Fibroblast of lung (primary cell): ENCODE data around the gene USP13. TPM values are rescaled to one million over a fixed set of nuclear protein-coding genes. Genes with fewer than 3 reads are reported as not detected.

ENCODE experiments used
- DNase-seq, 2 donors: peaks; one replicate each; pipeline versions ENCODE4 v3.0.0 to v3.0.0-alpha.2; 2010; ENCODE audit warnings: low read depth in 2 of 2
- H2AFZ ChIP-seq: 2 replicates; pipeline ENCODE4 v1.5.1; 2012; ENCODE audit warnings: low read length, control low read depth, inconsistent platforms
- H3K27ac ChIP-seq: 2 replicates; pipeline ENCODE4 v1.5.1; 2011; ENCODE audit warnings: low read length, control low read depth; ENCODE audit not compliant: insufficient read depth
- H3K27me3 ChIP-seq: 2 replicates; pipeline ENCODE4 v1.5.1; 2011; ENCODE audit warnings: mild to moderate bottlenecking, low read length; ENCODE audit not compliant: control insufficient read depth, insufficient read depth
- H3K36me3 ChIP-seq: 2 replicates; pipeline ENCODE4 v1.5.1; 2011; ENCODE audit warnings: low read length; ENCODE audit not compliant: control insufficient read depth, insufficient read depth
- H3K4me1 ChIP-seq: 2 replicates; pipeline ENCODE4 v1.5.1; 2011; ENCODE audit warnings: low read length; ENCODE audit not compliant: control insufficient read depth, insufficient read depth; ENCODE audit errors: extremely low read depth
- H3K4me2 ChIP-seq: 2 replicates; pipeline ENCODE4 v1.5.1; 2011; ENCODE audit warnings: low read length, control low read depth; ENCODE audit not compliant: insufficient read depth; ENCODE audit errors: extremely low read depth
- H3K4me3 ChIP-seq, 4 experiments: fragments of 200-600 bp in 1 of 4; sonication (generic) in 1 of 4; replicated peaks in 1 of 4; 2 replicates each; pipeline ENCODE4 v1.5.1; 2011 to 2016; ENCODE audit warnings: low read length in 4 of 4, low read depth in 3 of 4, mild to moderate bottlenecking in 3 of 4, control low read depth in 2 of 4, inconsistent platforms in 1 of 4, mixed read lengths in 1 of 4; ENCODE audit not compliant: insufficient read depth in 1 of 4; ENCODE audit errors: control extremely low read depth in 1 of 4
- H3K79me2 ChIP-seq: 2 replicates; pipeline ENCODE4 v1.5.1; 2012; ENCODE audit warnings: mild to moderate bottlenecking, low read length, inconsistent platforms; ENCODE audit not compliant: control insufficient read depth, insufficient read depth
- H3K9ac ChIP-seq: 2 replicates; pipeline ENCODE4 v1.5.1; 2011; ENCODE audit warnings: mild to moderate bottlenecking, low read length, control low read depth; ENCODE audit not compliant: insufficient read depth
- H3K9me3 ChIP-seq: 2 replicates; pipeline ENCODE4 v1.5.1; 2012; ENCODE audit warnings: low read depth, low read length; ENCODE audit not compliant: control insufficient read depth, insufficient read depth
- H4K20me1 ChIP-seq: 2 replicates; pipeline ENCODE4 v1.5.1; 2011; ENCODE audit warnings: low read length; ENCODE audit not compliant: control insufficient read depth, insufficient read depth; ENCODE audit errors: extremely low read depth
- EZH2 ChIP-seq: IDR thresholded peaks from 2 replicates; pipeline ENCODE4 v1.5.1; 2012; ENCODE audit warnings: low read length, control low read depth, mild to moderate bottlenecking; ENCODE audit errors: missing control alignments
- polyA plus RNA-seq, 2 donors: library from polyadenylated mRNA; depleted of rRNA in 1 of 2; stranded (reverse) in 1 of 2; unstranded in 1 of 2; fragments of >200 nt; gene quantifications; 2 replicates each; pipeline ENCODE4 v1.2.1, GENCODE V29; 2011 to 2012; ENCODE audit warnings: missing spikeins in 1 of 2
- total RNA-seq: library from RNA; depleted of rRNA; stranded (reverse); fragments of >200 nt; gene quantifications from 2 replicates; pipeline ENCODE4 v1.2.1, GENCODE V29; 2014
- TF ChIP-seq, protein P1 (sequence below), 2 donors: IDR thresholded peaks in 1 of 2; conservative IDR thresholded peaks in 1 of 2; 1 replicate in 1 of 2; 2 replicates in 1 of 2; pipeline ENCODE4 v1.5.1; 2011 to 2012; ENCODE audit warnings: low read length in 2 of 2, control low read depth in 1 of 2, inconsistent platforms in 1 of 2, low read depth in 1 of 2, mild to moderate bottlenecking in 1 of 2

The USP13 gene
- total and polyA plus RNA-seq, 2 donors (not counting 1 experiment from before 2014, with no cell fraction given): 11.7 to 15.7 TPM

DNA sequence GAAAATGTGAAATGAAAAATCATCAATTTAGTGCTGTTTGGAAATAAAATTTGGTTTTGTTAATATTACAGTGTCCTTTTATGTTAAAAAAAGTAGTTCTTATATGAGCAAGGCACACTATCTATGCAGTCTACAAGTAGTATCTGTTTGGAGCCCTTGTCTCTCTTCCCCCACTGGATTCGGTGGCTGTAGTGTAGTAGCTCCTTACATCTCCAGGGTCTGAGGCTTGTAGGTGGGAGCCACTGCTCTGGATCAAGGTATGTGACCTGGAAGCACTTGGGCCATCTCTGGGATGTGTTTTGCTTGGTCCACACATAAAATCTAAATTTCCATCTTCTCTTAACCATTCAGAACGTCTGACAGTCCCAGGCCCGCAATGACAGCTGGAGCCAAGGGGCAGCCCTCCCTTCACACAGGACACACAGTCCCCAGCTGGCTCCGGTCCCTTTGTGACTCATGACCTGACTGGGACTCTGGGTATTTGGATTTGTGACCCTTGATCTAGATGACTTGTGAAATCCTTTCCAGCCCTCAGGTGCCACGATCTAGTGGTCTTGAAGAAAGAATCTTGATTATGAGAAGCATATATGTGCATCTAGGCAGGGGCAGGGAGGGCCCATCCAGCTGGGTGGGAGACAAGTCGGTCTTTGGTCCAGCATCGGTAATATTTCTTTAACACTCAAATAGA, 80.0 kb downstream of the USP13 start:
- Histone ChIP-seq H4K20me1 (no peaks in the 10 kb centered on the region), H3K9ac (no peak overlapping the region), H3K36me3 (peaks cover 2% of the 10 kb centered on the region), H3K27me3 (no peaks in the 10 kb centered on the region), H3K4me3 (no peak overlapping the region), H3K4me2 (no peak overlapping the region), H2AFZ (no peak overlapping the region), H3K9me3 (no peaks in the 10 kb centered on the region), H3K4me1 (peaks cover 4% of the 10 kb centered on the region), H3K79me2 (no peaks in the 10 kb centered on the region), H3K27ac (no peak overlapping the region)
- TF ChIP-seq, protein P1, sequence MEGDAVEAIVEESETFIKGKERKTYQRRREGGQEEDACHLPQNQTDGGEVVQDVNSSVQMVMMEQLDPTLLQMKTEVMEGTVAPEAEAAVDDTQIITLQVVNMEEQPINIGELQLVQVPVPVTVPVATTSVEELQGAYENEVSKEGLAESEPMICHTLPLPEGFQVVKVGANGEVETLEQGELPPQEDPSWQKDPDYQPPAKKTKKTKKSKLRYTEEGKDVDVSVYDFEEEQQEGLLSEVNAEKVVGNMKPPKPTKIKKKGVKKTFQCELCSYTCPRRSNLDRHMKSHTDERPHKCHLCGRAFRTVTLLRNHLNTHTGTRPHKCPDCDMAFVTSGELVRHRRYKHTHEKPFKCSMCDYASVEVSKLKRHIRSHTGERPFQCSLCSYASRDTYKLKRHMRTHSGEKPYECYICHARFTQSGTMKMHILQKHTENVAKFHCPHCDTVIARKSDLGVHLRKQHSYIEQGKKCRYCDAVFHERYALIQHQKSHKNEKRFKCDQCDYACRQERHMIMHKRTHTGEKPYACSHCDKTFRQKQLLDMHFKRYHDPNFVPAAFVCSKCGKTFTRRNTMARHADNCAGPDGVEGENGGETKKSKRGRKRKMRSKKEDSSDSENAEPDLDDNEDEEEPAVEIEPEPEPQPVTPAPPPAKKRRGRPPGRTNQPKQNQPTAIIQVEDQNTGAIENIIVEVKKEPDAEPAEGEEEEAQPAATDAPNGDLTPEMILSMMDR (conservative IDR thresholded peaks at IDR 0.05 in 1 of 2, IDR thresholded peaks at IDR 0.05 in 1 of 2; ENCODE audit: low read depth in 1 of 2, low read length in 2 of 2): no peak
- TF ChIP-seq EZH2: no peak
- no peak for DNase-seq

DNA sequence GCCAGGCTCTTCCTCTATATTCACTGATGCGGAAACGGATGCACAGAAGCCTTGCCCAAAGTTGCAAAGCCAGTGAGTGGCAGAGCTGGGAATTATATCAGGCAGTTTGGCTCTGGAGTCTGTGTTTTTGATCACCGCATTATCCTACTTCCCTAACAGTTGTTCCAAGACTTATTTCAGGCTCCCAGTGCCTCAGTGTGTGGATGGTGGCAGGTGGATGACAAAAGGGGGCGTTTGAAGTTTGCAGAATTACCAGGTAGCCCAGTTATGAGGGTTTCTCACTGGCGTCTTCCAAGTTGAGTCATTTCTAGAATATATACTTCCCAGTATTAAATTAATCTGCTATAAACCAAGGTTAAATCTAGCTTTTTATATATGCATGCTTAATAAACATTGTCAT, 81.0 kb downstream of the USP13 start:
- no peak for DNase-seq
- Histone ChIP-seq H3K4me3 (no peak overlapping the region), H3K27me3 (no peaks in the 10 kb centered on the region)

DNA sequence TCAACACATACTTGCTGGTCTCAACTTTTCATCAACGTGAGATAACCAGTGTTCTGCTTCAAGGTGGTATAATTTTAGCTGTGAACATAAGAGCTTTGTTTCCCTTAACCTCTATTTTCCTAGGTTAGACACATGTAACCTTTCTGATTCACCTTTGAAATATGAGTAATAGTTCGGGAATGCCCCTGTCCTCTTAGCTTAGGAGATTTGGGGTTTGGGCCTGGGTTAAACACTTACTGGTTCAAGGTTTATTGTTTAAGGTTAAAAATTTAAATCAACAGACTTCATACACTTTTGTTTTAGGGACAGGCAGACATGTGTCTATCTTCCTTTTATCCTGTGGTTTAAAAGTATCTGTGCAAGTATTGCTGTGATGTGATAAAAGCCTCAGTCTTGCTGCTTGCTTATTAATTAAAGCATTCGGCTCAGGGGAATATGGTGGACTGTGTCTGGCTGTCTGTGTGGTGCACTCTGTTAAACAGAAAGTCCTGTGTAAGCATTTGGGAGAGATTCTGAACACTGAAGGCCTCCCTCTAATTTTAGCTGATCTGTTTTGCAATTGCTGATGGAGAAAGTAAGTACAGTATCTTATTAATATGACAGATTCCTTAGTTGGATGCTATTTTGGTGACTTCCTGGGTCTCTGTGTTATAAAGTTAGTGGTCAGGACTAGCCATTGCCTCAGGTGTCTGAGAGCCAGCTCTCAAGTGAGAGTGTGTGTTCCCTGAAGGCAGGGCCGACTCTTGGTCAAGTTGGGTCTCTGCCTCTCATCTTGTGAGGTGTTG, 81.8 kb downstream of the USP13 start:
- no peak overlapping the region for H3K9ac ChIP-seq
- TF ChIP-seq, protein P1 (conservative IDR thresholded peaks at IDR 0.05 in 1 of 2, IDR thresholded peaks at IDR 0.05 in 1 of 2; ENCODE audit: low read depth in 1 of 2, low read length in 2 of 2): no peak
- no peak for TF ChIP-seq EZH2

More for the DNA sequence above, 81.0 kb downstream of the USP13 start:
- Histone ChIP-seq H2AFZ (no peak overlapping the region), H3K9me3 (no peaks in the 10 kb centered on the region), H3K9ac (no peak overlapping the region), H3K36me3 (peaks cover 2% of the 10 kb centered on the region), H3K79me2 (no peaks in the 10 kb centered on the region), H3K4me2 (no peak overlapping the region), H3K27ac (no peak overlapping the region), H3K4me1 (peaks cover 4% of the 10 kb centered on the region), H4K20me1 (no peaks in the 10 kb centered on the region)
- TF ChIP-seq, protein P1 (conservative IDR thresholded peaks at IDR 0.05 in 1 of 2, IDR thresholded peaks at IDR 0.05 in 1 of 2; ENCODE audit: low read depth in 1 of 2, low read length in 2 of 2): no peak
- TF ChIP-seq EZH2: no peak

More for the DNA sequence above, 81.8 kb downstream of the USP13 start:
- no peak overlapping the region for H3K4me3 ChIP-seq
- no peak overlapping the region for H3K4me2 ChIP-seq
- no peaks in the 10 kb centered on the region for H3K27me3 ChIP-seq
- H3K79me2 ChIP-seq: no peaks in the 10 kb centered on the region
- no peaks in the 10 kb centered on the region for H4K20me1 ChIP-seq
- no peaks in the 10 kb centered on the region for H3K9me3 ChIP-seq
- no peak overlapping the region for H2AFZ ChIP-seq
- H3K4me1 ChIP-seq: peaks cover 4% of the 10 kb centered on the region
- H3K27ac ChIP-seq: no peak overlapping the region
- H3K36me3 ChIP-seq: peaks cover 2% of the 10 kb centered on the region
- DNase-seq: peak in 1 of 2 donors; percentile 3
